GM23338 (cell line): ENCODE results near the gene RMND1. TPM values are rescaled to one million over a fixed set of nuclear protein-coding genes. Genes with fewer than 3 reads are reported as not detected.

ENCODE experiments used
- ATAC-seq: fragments of 200-7000 bp; cut with Tn5 transposase; 3 replicates; pipeline ENCODE4 v1.9.1; 2020
- DNase-seq: peaks from one replicate; pipeline ENCODE4 v3.0.0-alpha.2; 2015; ENCODE audit warnings: low spot score
- H2AFZ ChIP-seq: fragments of 200-600 bp; sonication (generic); 2 replicates; pipeline ENCODE4 v1.8.0; 2016; ENCODE audit warnings: antibody characterized with exemption, mild to moderate bottlenecking, moderate library complexity
- H3F3A ChIP-seq: fragments of 200-600 bp; sonication (generic); replicated peaks from 2 replicates; pipeline ENCODE4 v1.8.0; 2017; ENCODE audit warnings: antibody characterized with exemption, mixed run types, low read depth
- H3K27ac ChIP-seq: fragments of 200-600 bp; sonication (generic); 2 replicates; pipeline ENCODE4 v1.6.1; 2016; ENCODE audit warnings: low read depth
- H3K27me3 ChIP-seq: fragments of 200-600 bp; sonication (generic); 2 replicates; pipeline ENCODE4 v1.8.0; 2016; ENCODE audit warnings: mild to moderate bottlenecking, mixed run types, moderate library complexity; ENCODE audit not compliant: insufficient read depth
- H3K36me3 ChIP-seq: fragments of 200-600 bp; sonication (generic); 2 replicates; pipeline ENCODE4 v1.8.0; 2016; ENCODE audit warnings: mild to moderate bottlenecking; ENCODE audit not compliant: insufficient read depth
- H3K4me1 ChIP-seq: fragments of 200-600 bp; sonication (generic); 2 replicates; pipeline ENCODE4 v1.8.0; 2016; ENCODE audit warnings: mild to moderate bottlenecking, moderate library complexity; ENCODE audit not compliant: insufficient read depth
- H3K4me2 ChIP-seq: fragments of 200-600 bp; sonication (generic); 2 replicates; pipeline ENCODE4 v1.7.1; 2017; ENCODE audit warnings: mixed run types
- H3K4me3 ChIP-seq: fragments of 200-600 bp; sonication (generic); 2 replicates; pipeline ENCODE4 v1.6.1; 2016; ENCODE audit warnings: mixed run types
- H3K79me2 ChIP-seq: fragments of 200-600 bp; sonication (generic); replicated peaks from 2 replicates; pipeline ENCODE4 v1.8.0; 2017; ENCODE audit warnings: mild to moderate bottlenecking; ENCODE audit not compliant: insufficient read depth
- H3K9me2 ChIP-seq: fragments of 200-600 bp; sonication (generic); 2 replicates; pipeline ENCODE4 v1.8.0; 2017; ENCODE audit not compliant: insufficient read depth
- H4K20me1 ChIP-seq: fragments of 200-600 bp; sonication (generic); replicated peaks from 2 replicates; pipeline ENCODE4 v1.8.0; 2017; ENCODE audit warnings: mild to moderate bottlenecking; ENCODE audit not compliant: insufficient read depth
- H3K27ac Mint-ChIP-seq: 2 replicates; pipeline ENCODE4 v1.8.0; 2020; ENCODE audit warnings: inconsistent platforms, mild to moderate bottlenecking, moderate library complexity, mixed read lengths
- H3K27me3 Mint-ChIP-seq: 3 replicates; pipeline ENCODE4 v1.8.0; 2022; ENCODE audit warnings: low read depth, mild to moderate bottlenecking, moderate library complexity, mixed read lengths, inconsistent platforms; ENCODE audit not compliant: insufficient read depth, poor library complexity
- H3K36me3 Mint-ChIP-seq: 3 replicates; pipeline ENCODE4 v1.8.0; 2021; ENCODE audit warnings: low read depth, mild to moderate bottlenecking, inconsistent platforms, moderate library complexity, mixed read lengths
- H3K4me1 Mint-ChIP-seq: 3 replicates; pipeline ENCODE4 v1.8.0; 2020; ENCODE audit warnings: mild to moderate bottlenecking, inconsistent platforms, mixed read lengths
- H3K4me3 Mint-ChIP-seq: 3 replicates; pipeline ENCODE4 v1.8.0; 2021; ENCODE audit warnings: moderate library complexity, mild to moderate bottlenecking, inconsistent platforms, mixed read lengths
- H3K9me3 Mint-ChIP-seq: 3 replicates; pipeline ENCODE4 v1.8.0; 2020; ENCODE audit warnings: moderate library complexity, mild to moderate bottlenecking, inconsistent platforms, mixed read lengths
- CREB1 ChIP-seq: fragments of 250-450 bp; sonication (Bioruptor Pico); IDR thresholded peaks from 2 replicates; pipeline ENCODE4 v1.5.0; 2020; ENCODE audit warnings: low read depth, mild to moderate bottlenecking, moderate library complexity
- CTCF ChIP-seq, 2 experiments: fragments of 200-600 bp in 1 of 2; sonication (generic) in 1 of 2; conservative IDR thresholded peaks; 2 replicates each; pipeline versions ENCODE4 v1.5.1 to v1.6.1; 2016 to 2017; ENCODE audit warnings: antibody characterized with exemption in 2 of 2, low read depth in 2 of 2, mild to moderate bottlenecking in 2 of 2, moderate library complexity in 1 of 2
- ETS1 ChIP-seq: IDR thresholded peaks from 2 replicates; pipeline ENCODE4 v1.6.1; 2016; ENCODE audit warnings: antibody characterized with exemption
- EZH2 ChIP-seq: fragments of 200-600 bp; sonication (generic); IDR thresholded peaks from one replicate; pipeline ENCODE4 v1.8.0; 2017; ENCODE audit warnings: antibody characterized with exemption, mild to moderate bottlenecking, low read depth; ENCODE audit not compliant: unreplicated experiment
- EZH2phosphoT487 ChIP-seq: fragments of 200-600 bp; sonication (generic); IDR thresholded peaks from one replicate; pipeline ENCODE4 v1.8.1; 2018; ENCODE audit warnings: antibody characterized with exemption; ENCODE audit not compliant: unreplicated experiment
- JUNB ChIP-seq: IDR thresholded peaks from one replicate; pipeline ENCODE4 v1.6.1; 2016; ENCODE audit warnings: antibody characterized with exemption; ENCODE audit not compliant: unreplicated experiment
- NANOG ChIP-seq: IDR thresholded peaks from 2 replicates; pipeline ENCODE4 v1.6.1; 2016; ENCODE audit warnings: antibody characterized with exemption, borderline replicate concordance
- POLR2AphosphoS5 ChIP-seq: IDR thresholded peaks from 2 replicates; pipeline ENCODE4 v1.6.1; 2016; ENCODE audit warnings: antibody characterized with exemption, low read depth
- REST ChIP-seq: IDR thresholded peaks from one replicate; pipeline ENCODE4 v1.6.1; 2018; ENCODE audit warnings: antibody characterized with exemption; ENCODE audit not compliant: unreplicated experiment
- STAT1 ChIP-seq: IDR thresholded peaks from one replicate; pipeline ENCODE4 v1.6.1; 2016; ENCODE audit warnings: antibody characterized with exemption; ENCODE audit not compliant: unreplicated experiment
- ZNF114 ChIP-seq: fragments of 250-450 bp; sonication (Bioruptor Pico); IDR thresholded peaks from 2 replicates; pipeline ENCODE4 v1.5.0; 2020; ENCODE audit warnings: mild to moderate bottlenecking, moderate library complexity
- ZNF331 ChIP-seq: fragments of 250-450 bp; sonication (Bioruptor Pico); IDR thresholded peaks from 2 replicates; pipeline ENCODE4 v1.5.0; 2020; ENCODE audit warnings: low read depth, mild to moderate bottlenecking, moderate library complexity
- ZNF462 ChIP-seq: fragments of 250-450 bp; sonication (Bioruptor Pico); IDR thresholded peaks from 2 replicates; pipeline ENCODE4 v1.5.0; 2020; ENCODE audit warnings: mild to moderate bottlenecking, moderate library complexity
- polyA plus RNA-seq: library from polyadenylated mRNA; unstranded; fragments of >200 nt; fragmentation: Nextera tagmentation; extraction: Ambion mirVana; gene quantifications from 2 replicates; pipeline ENCODE4 v1.2.1, GENCODE V29; 2016
- total RNA-seq: library from RNA; depleted of rRNA; stranded (reverse); fragments of >200 nt; shearing (Covaris generic); gene quantifications from 2 replicates; pipeline ENCODE4 v1.2.3, GENCODE V29; 2014

The RMND1 gene
- total and polyA plus RNA-seq, 2 experiments from 2014 or later, result 27.5 to 34.4 TPM

- ATAC-seq, result no peak
- peaks cover 29% of the 10 kb centered on the region for H3K27me3 Mint-ChIP-seq
These were observed 41.4 kb upstream of the RMND1 start for GRCh38 chr6:151493161-151493803.

More at GRCh38 chr6:151493161-151493803, 41.4 kb upstream of the RMND1 start:
- Histone ChIP-seq H3K4me3 (peak overlapping the region; percentile 88), H3K9me2 (no peaks in the 10 kb centered on the region), H3K79me2 (no peaks in the 10 kb centered on the region), H3F3A (no peaks in the 10 kb centered on the region), H3K4me1 (peaks cover 5% of the 10 kb centered on the region; the same call in 1 of the 2 replicates), H4K20me1 (no peaks in the 10 kb centered on the region; the same call in 1 of the 2 replicates), H2AFZ (peak overlapping the region; percentile 99), H3K4me2 (peak overlapping the region; percentile 99), H3K27ac (no peak overlapping the region), H3K36me3 (no peaks in the 10 kb centered on the region), H3K27me3 (peaks cover 49% of the 10 kb centered on the region)
- Mint-ChIP-seq H3K27ac (no peak overlapping the region), H3K4me3 (peak overlapping the region; percentile 71), H3K36me3 (no peaks in the 10 kb centered on the region), H3K9me3 (no peaks in the 10 kb centered on the region), H3K4me1 (peaks cover 7% of the 10 kb centered on the region)
- TF ChIP-seq STAT1 (no peak), ZNF114 (CRISPR knock-in tag) (no peak), NANOG (no peak), EZH2 (no peak), JUNB (no peak), POLR2AphosphoS5 (no peak), ETS1 (no peak), ZNF462 (CRISPR knock-in tag) (no peak), EZH2phosphoT487 (no peak), CREB1 (CRISPR knock-in tag) (no peak), ZNF331 (CRISPR knock-in tag) (no peak), CTCF (conservative IDR thresholded peaks at IDR 0.05; ENCODE audit: low read depth in 2 of 2) (no peak), REST (no peak)
- DNase-seq, result no peak
